ENCODE measurements around the gene C5orf34. TPM values are rescaled to one million over a fixed set of nuclear protein-coding genes. Genes with fewer than 3 reads are reported as not detected.

C5orf34 gene, protein sequence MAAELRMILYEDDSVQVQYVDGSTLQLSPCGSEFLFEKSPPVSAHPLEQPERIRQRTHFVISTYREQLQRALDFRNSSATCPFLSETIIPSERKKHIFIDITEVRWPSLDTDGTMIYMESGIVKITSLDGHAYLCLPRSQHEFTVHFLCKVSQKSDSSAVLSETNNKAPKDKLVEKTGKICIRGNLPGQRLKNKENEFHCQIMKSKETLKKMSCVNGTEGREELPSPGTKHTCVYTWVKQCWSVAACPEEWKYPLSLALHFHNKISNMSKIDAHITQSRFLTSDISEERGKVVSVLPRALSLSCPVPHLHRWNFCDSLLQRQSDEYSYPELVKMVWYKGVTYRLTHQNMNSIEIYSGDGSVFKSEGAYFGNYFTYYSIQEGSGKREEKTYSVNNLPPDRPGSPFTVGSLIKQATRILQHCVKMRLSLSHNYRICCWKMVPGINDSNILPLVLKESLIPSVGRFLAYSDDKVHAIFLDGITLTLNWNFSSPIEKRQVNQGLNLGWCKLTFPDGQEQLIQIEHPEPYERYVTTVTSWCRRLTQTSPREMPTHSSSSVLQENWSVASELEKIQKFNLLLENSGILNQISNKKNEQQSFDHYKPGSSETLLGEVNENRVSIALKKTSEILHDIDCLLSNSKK
- 3.6 to 5.2 TPM (median 4.4 TPM) in 5 replicates for total RNA-seq (2022; extraction: Qiagen RNA extraction)

DNA sequence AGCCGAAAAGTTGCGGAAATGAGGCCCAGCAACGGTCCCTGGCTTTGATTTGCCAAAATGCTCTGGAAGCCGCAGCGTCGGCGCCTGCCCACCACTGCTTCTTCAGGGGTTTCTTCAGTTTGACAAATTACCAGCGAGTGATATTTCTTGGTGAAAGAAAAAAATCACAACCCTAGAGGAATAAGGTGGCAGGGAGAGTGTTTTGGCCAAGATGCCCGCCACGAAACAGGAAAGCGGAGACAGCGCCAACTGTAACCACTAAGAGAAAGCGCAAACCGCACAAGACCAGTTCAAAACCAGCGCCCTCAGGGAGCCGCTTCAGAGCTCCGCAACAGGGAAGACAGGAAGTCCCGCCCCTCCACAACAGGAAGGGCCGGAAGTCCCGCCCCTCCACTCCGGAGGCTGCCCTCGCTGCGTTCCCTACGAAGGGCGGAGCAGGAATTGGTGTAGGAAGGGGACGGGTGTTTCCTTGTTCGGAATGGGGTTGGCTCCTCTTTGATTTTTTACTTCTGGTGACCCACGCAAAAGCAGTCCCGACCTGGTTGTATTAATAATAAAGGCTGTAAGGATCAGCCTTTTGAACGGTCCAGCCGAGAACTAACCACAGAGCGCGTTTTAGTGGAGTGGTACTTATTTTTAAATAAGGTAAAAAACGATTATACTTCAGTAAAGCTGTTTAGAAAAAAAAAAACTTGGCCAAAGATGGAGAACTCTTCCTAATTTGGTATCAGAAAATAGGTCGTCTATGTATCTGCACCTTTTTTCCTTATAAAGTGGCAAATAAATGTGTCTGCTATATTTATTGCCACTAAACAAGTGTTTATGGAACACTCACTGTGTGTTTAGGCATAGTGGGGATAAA, at the start of gene C5orf34:
TSS of gene C5orf34 (minus strand) at position 333 of the 862 bp plus-strand sequence. CDS start 5,809 bp downstream, outside the sequence.

DNA sequence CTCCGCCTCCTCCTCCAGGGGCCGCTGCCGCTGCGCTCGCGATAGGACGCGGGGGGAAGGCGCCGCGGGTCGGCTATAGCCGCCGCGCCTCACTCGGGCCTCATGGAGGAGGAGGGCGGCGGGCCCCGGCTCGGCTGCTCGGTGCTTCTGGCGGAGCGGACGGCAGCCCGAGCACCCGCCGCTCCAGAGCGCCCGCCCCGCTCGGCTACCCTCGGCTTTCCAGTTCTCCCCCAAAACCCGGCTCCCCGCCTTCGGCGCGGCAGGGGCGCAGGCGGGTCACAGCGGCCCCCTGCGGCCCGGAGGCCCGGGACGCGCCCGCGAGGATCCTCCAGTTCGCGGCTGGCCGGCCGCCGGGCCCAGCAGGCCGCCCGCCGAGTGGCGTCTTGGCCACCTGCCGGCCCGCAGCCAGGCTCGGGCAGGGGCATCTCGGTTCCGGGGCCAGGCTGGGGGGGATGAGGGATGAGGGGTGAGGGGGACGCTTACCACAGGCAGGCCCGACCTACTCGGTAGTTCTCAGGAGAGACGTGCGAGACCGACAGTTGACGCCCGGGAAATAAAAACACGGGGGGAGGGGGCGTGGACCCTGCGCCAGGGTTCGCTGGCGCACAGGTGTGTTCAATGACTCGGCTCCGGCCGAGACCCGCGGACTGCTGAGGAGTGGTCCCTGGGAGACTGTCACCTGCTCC, 42.1 kb upstream of the C5orf34 start, which contains the start of gene PAIP1:
TSS of gene PAIP1 (minus strand) at position 221 of the 686 bp plus-strand sequence. CDS start 231 bp downstream, outside the sequence.

DNA sequence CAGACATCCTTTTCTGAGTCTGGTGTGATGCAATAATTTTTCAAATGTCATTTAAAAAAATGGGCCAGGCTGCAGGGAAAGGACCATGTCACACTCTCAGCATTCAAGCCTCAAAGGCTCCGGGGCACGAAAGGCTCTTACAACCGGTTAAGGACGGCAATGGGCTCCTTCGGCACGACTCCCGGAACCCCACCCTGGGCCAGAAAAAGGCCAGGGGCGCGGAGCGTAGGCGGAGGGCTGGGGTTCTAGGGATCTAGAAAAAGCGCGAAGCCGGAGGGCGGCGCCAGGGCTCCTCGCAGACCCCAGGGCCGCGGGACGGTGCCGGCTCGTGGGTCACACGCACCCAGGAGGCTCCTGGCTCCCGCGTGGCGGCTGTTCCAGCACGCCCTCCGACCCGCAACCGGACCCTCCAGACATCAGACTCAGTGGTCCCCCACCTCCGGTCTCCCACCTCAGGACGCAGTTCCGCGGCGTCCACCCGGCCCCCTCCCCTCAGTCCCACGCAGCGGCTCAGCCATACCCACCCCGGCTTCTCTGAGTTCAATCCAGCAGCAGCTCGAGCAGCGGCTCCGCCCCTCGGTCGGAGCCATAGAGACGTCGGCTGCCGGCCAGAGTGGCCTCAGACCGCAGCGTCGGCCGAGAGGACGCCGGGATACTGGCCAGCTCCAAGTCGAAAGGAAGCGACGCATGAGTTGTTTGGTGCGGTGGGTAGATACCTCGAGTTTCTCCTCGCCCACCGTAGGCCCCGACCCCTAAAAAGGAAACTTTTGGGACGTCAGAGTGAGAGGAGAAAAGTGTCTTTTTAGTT, 31.4 kb downstream of the C5orf34 start, which contains the start of gene TMEM267:
TSS of gene TMEM267 (minus strand) at position 568 of the 808 bp plus-strand sequence. CDS start 29,896 bp downstream, outside the sequence.

Other genes starting within 250 kb of the C5orf34 start
- 50.8 to 68.9 TPM (median 57.8 TPM) in 5 replicates for gene HMGCS1, start 201.7 kb downstream of the C5orf34 start, total RNA-seq (2022; extraction: Qiagen RNA extraction)
- 0.08 to 0.16 TPM (median 0.10 TPM) in 5 replicates for gene CCL28, start 102.8 kb downstream of the C5orf34 start, total RNA-seq (2022; extraction: Qiagen RNA extraction)
- gene TMEM267, start 31.3 kb downstream of the C5orf34 start, total RNA-seq (2022; extraction: Qiagen RNA extraction) = 15.8 to 21.1 TPM (median 19.4 TPM) in 5 replicates
- 95.7 to 121 TPM (median 116 TPM) in 5 replicates for gene PAIP1, start 41.9 kb upstream of the C5orf34 start, total RNA-seq (2022; extraction: Qiagen RNA extraction)
- 10.7 to 15.2 TPM (median 13.2 TPM) in 5 replicates for gene NNT, start 88.0 kb upstream of the C5orf34 start, total RNA-seq (2022; extraction: Qiagen RNA extraction)

All from A549 treated with dexamethasone at 1 μM for 4 hours (cell line).